Mucosa of rectum (tissue), 2 donors: ENCODE data around the gene POU5F1.
"Not testable (repeated sequence)": the region's sequence is repeated elsewhere in the genome, so short reads cannot be mapped to it uniquely, and the experiment has no call there.

Source experiments
- H3K27ac ChIP-seq, 2 donors: one replicate each; pipeline ENCODE4 v1.7.0; 2013; ENCODE audit warnings: inconsistent platforms in 2 of 2, low read depth in 2 of 2, low read length in 2 of 2
- H3K27me3 ChIP-seq, 2 donors: one replicate each; pipeline ENCODE4 v1.7.0; 2013; ENCODE audit warnings: low read length in 2 of 2; ENCODE audit not compliant: control insufficient read depth in 2 of 2, insufficient read depth in 2 of 2
- H3K36me3 ChIP-seq, 2 donors: one replicate each; pipeline ENCODE4 v1.7.0; 2013; ENCODE audit warnings: low read length in 2 of 2; ENCODE audit not compliant: control insufficient read depth in 2 of 2, insufficient read depth in 2 of 2
- H3K4me1 ChIP-seq, 2 donors: one replicate each; pipeline ENCODE4 v1.7.0; 2013; ENCODE audit warnings: low read length in 2 of 2, mild to moderate bottlenecking in 1 of 2; ENCODE audit not compliant: control insufficient read depth in 2 of 2, insufficient read depth in 2 of 2
- H3K4me3 ChIP-seq, 2 donors: one replicate each; pipeline ENCODE4 v1.7.0; 2013; ENCODE audit warnings: low read length in 2 of 2
- H3K9ac ChIP-seq, 2 donors: one replicate each; pipeline ENCODE4 v1.7.0; 2013; ENCODE audit warnings: low read length in 2 of 2, low read depth in 1 of 2, mild to moderate bottlenecking in 1 of 2
- H3K9me3 ChIP-seq, 2 donors: one replicate each; pipeline ENCODE4 v1.7.0; 2013; ENCODE audit warnings: low read length in 2 of 2; ENCODE audit not compliant: control insufficient read depth in 2 of 2
- donor health status: healthy.
- donor health status: Normal muscosa, but diverticular disease.

The POU5F1 gene

DNA sequence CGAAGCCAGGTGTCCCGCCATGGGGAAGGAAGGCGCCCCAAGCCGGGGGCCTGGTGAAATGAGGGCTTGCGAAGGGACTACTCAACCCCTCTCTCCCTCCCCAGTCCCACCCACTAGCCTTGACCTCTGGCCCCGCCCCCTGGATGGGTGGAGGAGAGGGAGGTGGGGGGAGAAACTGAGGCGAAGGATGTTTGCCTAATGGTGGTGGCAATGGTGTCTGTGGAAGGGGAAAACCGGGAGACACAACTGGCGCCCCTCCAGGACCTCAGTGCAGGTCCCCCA is at the start of gene POU5F1:
Gene POU5F1 (minus strand): TSS at position 83 of the 282 bp plus-strand sequence. CDS start 62 bp downstream, at position 21.
- Histone ChIP-seq H3K9me3 (no peaks in the 10 kb centered on the region), H3K27me3 (no peaks in the 10 kb centered on the region), H3K4me3 (no peak within 1 kb of the TSS), H3K27ac (no peak within 1 kb of the TSS), H3K9ac (no peak within 1 kb of the TSS), H3K4me1 (no peaks in the 10 kb centered on the region), H3K36me3 (peaks cover 2 to 10% of the 10 kb centered on the region in 2 donors)

DNA sequence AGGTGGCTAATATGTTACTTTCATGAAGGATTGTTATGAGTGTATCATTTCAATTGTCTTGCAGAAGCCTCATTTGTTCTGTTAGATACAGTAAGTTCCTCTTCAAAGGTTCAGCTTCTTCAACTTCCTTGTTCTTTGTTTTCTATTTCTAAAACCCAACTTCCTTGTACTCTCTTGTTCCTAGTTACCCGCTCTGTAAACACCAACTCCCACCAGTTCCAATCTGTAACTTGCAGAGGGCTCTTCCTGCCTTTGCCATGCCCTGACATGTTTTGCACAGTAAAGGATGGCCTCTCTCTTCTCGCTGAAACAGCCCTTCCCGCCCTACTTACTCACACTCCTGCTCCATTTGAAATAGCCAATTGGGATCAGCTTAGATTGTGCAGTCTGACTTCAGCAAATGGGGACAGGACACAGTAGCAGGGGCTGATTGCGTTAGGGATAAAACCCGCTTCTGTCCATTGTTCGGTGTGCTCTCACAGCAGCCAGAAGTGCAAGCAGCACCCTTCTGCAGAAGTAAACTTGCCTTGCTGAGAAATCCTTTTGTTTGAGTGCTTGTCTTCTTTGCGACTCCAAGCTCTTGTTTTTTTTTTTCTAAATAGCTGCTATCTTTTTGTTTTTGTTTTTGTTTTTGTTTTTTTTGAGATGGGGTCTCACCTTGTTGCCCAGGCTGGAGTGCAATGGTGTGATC is 45.9 kb upstream of the POU5F1 start:
- peak overlapping the region in 1 of 2 donors; percentile 29 for H3K4me3 ChIP-seq
- no peaks in the 10 kb centered on the region for H3K27me3 ChIP-seq
- H3K9me3 ChIP-seq: no peaks in the 10 kb centered on the region
- H3K36me3 ChIP-seq: no peaks in the 10 kb centered on the region
- H3K4me1 ChIP-seq: no peaks in the 10 kb centered on the region
- H3K9ac ChIP-seq: no peak overlapping the region
- H3K27ac ChIP-seq: peak overlapping the region; percentile 14 to 16

DNA sequence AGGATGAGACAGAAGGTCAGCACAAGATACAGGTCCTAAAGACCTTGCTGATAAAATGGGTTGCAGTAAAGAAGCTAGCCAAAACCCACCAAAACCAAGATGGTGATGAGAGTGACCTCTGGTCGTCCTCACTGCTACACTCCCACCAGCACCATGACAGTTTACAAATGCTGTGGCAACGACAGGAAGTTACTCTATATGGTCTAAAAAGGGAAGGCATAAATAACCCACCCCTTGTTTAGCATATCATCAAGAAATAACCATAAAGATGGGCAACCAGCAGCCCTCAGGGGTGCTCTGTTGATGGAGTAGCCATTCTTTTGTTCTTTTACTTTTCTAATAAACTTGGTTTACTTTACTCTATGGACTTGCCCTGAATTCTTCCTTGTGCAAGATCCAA is 44.7 kb upstream of the POU5F1 start:
- H3K4me3 ChIP-seq, H3K27ac ChIP-seq, H3K36me3 ChIP-seq, H3K9me3 ChIP-seq, H3K27me3 ChIP-seq, H3K9ac ChIP-seq, H3K4me1 ChIP-seq: not testable (repeated sequence)

DNA sequence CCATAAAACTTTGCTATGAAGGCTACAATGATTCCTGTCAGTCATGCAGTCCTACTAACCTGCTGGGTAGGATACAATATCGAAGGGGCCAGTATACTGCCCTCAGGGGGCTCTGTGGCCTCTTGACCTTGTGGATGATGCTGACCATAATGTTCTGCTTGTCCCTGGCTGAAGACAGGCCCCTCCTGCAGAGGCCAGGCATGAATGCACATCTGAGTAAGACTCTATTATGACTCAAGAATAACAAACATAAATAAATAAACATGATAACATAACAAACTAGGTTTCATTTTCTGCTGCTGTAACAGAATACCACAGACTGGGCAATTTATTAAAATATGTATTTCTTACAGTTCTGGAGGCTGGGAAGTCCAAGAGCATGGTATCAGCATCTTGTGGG is 44.0 kb upstream of the POU5F1 start:
- H3K9ac ChIP-seq: no peak overlapping the region
- H3K4me3 ChIP-seq: no peak overlapping the region
- H3K27me3 ChIP-seq: no peaks in the 10 kb centered on the region
- H3K27ac ChIP-seq: no peak overlapping the region
- no peaks in the 10 kb centered on the region for H3K9me3 ChIP-seq
- no peaks in the 10 kb centered on the region for H3K36me3 ChIP-seq
- H3K4me1 ChIP-seq: no peaks in the 10 kb centered on the region

DNA sequence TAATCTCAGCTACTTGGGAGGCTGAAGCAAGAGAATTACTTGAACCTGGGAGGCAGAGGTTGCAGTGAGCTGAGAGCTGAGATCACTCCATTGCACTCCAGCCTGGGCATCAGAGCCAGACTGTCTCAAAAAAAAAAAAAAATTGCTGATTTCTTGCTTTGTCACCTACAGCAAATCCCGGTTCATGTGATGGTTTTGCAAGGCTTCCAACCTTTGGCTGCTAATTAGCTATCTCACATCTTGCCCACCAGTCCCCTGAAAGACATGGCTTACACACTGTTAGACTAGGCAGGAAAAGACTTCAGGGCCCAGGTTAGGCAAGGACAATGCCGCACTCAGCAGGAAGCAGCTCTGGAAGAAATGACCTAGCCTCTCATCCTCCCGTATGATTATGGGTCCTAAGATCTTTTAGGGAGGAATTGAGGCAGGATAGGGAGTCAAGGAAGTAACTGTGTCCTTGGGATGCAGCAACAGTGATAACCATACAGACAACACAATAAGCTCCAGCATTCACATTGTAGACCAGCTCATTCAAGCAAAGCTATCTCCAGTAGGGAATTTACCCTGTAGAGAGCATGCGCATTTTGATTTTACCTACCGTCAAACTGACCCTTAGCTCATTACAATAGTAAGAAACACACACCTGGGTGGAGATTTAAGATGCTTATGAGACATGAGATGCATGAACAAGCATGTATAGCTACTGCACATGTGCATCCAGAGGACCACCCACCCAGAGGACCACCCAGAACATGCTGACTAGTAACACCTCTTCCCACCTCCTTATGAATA is 40.5 kb upstream of the POU5F1 start:
- H3K27ac ChIP-seq: no peak overlapping the region
- peaks cover 0 to 2% of the 10 kb centered on the region in 2 donors for H3K4me1 ChIP-seq
- H3K9ac ChIP-seq: no peak overlapping the region
- H3K9me3 ChIP-seq: no peaks in the 10 kb centered on the region
- H3K27me3 ChIP-seq: no peaks in the 10 kb centered on the region
- H3K36me3 ChIP-seq: no peaks in the 10 kb centered on the region
- no peak overlapping the region for H3K4me3 ChIP-seq

DNA sequence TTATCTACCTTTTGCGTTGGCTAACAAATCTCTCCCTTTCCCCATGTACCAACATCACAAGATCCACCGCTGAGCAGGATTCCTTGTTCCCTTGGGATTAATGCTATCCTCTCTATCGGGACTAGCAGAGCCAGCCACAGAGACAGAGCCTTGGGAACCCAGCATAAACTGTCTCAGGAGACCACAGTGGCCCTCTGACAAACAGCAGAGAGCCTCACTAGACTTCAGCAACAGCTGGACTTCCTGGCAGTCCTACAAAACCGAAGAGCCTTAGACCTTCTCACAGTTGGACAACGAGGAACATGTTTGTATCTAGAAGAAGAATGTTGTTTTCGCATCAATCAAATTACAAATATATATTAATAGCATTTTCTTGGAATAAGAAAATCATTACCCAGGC is 39.6 kb upstream of the POU5F1 start:
- no peak overlapping the region for H3K4me3 ChIP-seq

DNA sequence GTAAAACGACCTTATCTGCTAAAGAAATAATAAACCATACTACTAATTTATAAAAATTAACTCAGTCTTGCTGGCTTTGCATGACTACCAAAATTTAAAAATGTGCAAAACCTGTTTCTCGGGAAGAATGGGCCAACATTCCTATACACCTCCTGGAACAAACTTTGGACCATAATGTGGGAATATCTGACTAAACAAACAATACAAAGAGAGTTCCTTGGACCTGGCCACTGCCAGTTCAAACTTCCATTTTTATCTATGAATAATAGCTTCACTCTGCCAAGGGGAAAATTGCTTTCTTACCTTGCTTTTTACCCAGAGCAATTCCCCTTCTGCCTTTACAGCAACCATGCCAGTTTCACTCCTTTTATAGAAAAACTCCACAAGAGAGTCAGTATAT is 38.7 kb upstream of the POU5F1 start:
- Histone ChIP-seq H3K4me3 (no peak overlapping the region), H3K27ac (no peak overlapping the region), H3K9ac (no peak overlapping the region), H3K9me3 (no peaks in the 10 kb centered on the region), H3K4me1 (peaks cover 2 to 7% of the 10 kb centered on the region in 2 donors), H3K36me3 (no peaks in the 10 kb centered on the region), H3K27me3 (no peaks in the 10 kb centered on the region)

More for the DNA sequence above, 39.6 kb upstream of the POU5F1 start:
- Histone ChIP-seq H3K9ac (no peak overlapping the region), H3K27me3 (no peaks in the 10 kb centered on the region), H3K4me1 (peaks cover 0 to 2% of the 10 kb centered on the region in 2 donors), H3K9me3 (no peaks in the 10 kb centered on the region), H3K27ac (no peak overlapping the region), H3K36me3 (no peaks in the 10 kb centered on the region)

DNA sequence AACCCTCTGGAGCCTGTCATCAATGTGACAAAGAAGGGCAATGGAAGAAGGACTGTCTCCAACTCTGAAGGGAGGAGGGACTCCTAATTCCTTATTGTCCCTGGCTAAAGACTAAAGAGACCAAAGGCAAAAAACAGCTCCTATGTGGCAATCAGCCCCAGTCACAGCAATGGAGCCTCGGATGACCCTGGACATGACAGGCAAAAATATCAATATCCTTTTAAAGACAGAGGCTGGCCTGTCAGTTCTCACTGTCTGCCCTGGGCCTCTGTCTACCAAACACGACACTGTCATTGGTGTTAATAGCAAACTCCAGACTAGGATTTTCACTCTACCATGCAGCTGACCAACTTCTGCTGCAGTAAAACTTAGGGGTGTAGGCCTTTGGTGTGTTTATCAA is 38.0 kb upstream of the POU5F1 start:
- Histone ChIP-seq H3K27me3 (no peaks in the 10 kb centered on the region), H3K9me3 (no peaks in the 10 kb centered on the region), H3K4me1 (peaks cover 6 to 10% of the 10 kb centered on the region in 2 donors), H3K4me3 (no peak overlapping the region), H3K27ac (no peak overlapping the region), H3K9ac (no peak overlapping the region), H3K36me3 (no peaks in the 10 kb centered on the region)

DNA sequence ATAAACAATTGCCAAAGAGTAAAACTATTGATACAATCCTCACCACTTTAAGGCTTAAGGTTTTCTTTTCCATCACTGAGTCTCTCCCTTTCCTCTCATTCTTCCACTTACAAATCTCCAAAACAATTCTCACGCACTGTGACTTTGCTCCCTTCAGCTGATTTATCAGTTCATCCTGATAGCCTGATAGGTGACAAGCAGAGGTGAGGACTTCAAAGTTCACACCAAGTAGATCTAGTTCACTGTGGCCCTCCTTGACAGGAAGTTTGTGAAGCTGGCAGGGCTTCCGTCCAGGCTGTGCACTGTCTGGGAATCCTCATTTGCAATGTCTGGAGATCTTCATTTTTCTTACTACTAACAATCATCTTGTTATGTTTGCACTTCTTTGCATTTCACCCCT is 35.2 kb upstream of the POU5F1 start:
- H3K4me3 ChIP-seq: no peak overlapping the region
- peaks cover 0 to 2% of the 10 kb centered on the region in 2 donors for H3K36me3 ChIP-seq
- no peaks in the 10 kb centered on the region for H3K9me3 ChIP-seq
- H3K9ac ChIP-seq: no peak overlapping the region
- no peaks in the 10 kb centered on the region for H3K27me3 ChIP-seq
- H3K4me1 ChIP-seq: peaks cover 19 to 24% of the 10 kb centered on the region in 2 donors
- H3K27ac ChIP-seq: no peak overlapping the region

DNA sequence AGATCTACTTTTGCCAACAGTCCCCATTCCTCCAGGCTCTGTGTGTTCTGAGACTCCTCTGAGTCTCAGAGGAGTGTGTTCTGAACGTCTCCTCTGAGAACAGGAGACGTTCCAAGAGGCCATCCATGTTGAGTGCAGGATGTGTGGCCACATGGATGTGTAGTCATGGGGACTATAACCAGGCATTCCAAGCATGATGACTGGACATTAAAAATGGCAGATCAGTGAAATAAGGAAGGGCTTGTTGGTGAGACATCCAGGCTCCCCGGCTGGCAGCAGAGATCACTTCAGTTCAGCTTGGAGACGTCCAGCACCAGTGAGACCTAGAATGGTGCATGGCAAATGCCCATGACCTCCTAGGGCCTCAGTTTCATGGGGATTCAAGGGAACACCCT is 34.3 kb upstream of the POU5F1 start:
- Histone ChIP-seq H3K4me1 (peaks cover 19 to 27% of the 10 kb centered on the region in 2 donors), H3K27ac (peak overlapping the region; percentile 95 to 96), H3K4me3 (peak overlapping the region in 1 of 2 donors; percentile 89), H3K9ac (no peak overlapping the region), H3K36me3 (peaks cover 0 to 2% of the 10 kb centered on the region in 2 donors), H3K27me3 (no peaks in the 10 kb centered on the region), H3K9me3 (no peaks in the 10 kb centered on the region)
